Measurements from ENCODE around the gene CASP6. TPM values are rescaled to one million over a fixed set of nuclear protein-coding genes. Genes with fewer than 3 reads are reported as not detected.
A peak's percentile ranks its signal among the peaks of the same experiment; 100 is the strongest.

The CASP6 gene
- 25.0 and 27.0 TPM in 2 replicates for total RNA-seq (2014; rRNA removed; shearing (Covaris generic))

- Histone ChIP-seq H3K36me3 (no peaks in the 10 kb centered on the region; the same call in 1 of the 2 replicates), H3K27ac (peak within 1 kb of the TSS; percentile 64), H3K4me1 (peaks cover 5% of the 10 kb centered on the region; the same call in 1 of the 2 replicates), H3K4me3 (peak within 1 kb of the TSS; percentile 73), H3K27me3 (no peaks in the 10 kb centered on the region), H3K9me3 (replicated peaks) (no peaks in the 10 kb centered on the region)
- peak; percentile 78 to 83 for DNase-seq
These were observed at the start of gene CASP6 for GRCh38 chr4:109702950-109703663. CASP6 (minus strand) TSS chr4:109703445; CDS start chr4:109703395, 50 bp downstream.

- DNase-seq = peak in 1 of 2 experiments; percentile 24
- Histone ChIP-seq H3K27ac (no peak overlapping the region), H3K4me1 (no peaks in the 10 kb centered on the region), H3K36me3 (no peaks in the 10 kb centered on the region), H3K4me3 (no peak overlapping the region), H3K9me3 (replicated peaks) (no peaks in the 10 kb centered on the region), H3K27me3 (no peaks in the 10 kb centered on the region)
These were observed 49.3 kb upstream of the CASP6 start for GRCh38 chr4:109752525-109752924.

- H3K4me3 ChIP-seq = no peak overlapping the region
- H3K36me3 ChIP-seq = no peaks in the 10 kb centered on the region
- no peaks in the 10 kb centered on the region for H3K4me1 ChIP-seq
- DNase-seq = no peak
- no peaks in the 10 kb centered on the region for H3K9me3 ChIP-seq (replicated peaks)
- no peak overlapping the region for H3K27ac ChIP-seq
- no peaks in the 10 kb centered on the region for H3K27me3 ChIP-seq
These were observed 48.6 kb upstream of the CASP6 start for GRCh38 chr4:109751852-109752251.

GRCh38 chr4:109750652-109751244 lies 47.5 kb upstream of the CASP6 start:
- H3K9me3 ChIP-seq (replicated peaks) = no peaks in the 10 kb centered on the region
- H3K36me3 ChIP-seq = no peaks in the 10 kb centered on the region

GRCh38 chr4:109749388-109750082 lies 46.3 kb upstream of the CASP6 start:
- Histone ChIP-seq H3K27me3 (no peaks in the 10 kb centered on the region), H3K27ac (no peak overlapping the region), H3K9me3 (replicated peaks) (no peaks in the 10 kb centered on the region), H3K36me3 (no peaks in the 10 kb centered on the region), H3K4me3 (no peak overlapping the region), H3K4me1 (no peaks in the 10 kb centered on the region)
- DNase-seq = no peak

More at GRCh38 chr4:109750652-109751244, 47.5 kb upstream of the CASP6 start:
- Histone ChIP-seq H3K27me3 (no peaks in the 10 kb centered on the region), H3K4me1 (no peaks in the 10 kb centered on the region), H3K4me3 (no peak overlapping the region), H3K27ac (no peak overlapping the region)
- no peak for DNase-seq

GRCh38 chr4:109748114-109748513 lies 44.9 kb upstream of the CASP6 start:
- no peaks in the 10 kb centered on the region for H3K36me3 ChIP-seq
- H3K4me1 ChIP-seq = no peaks in the 10 kb centered on the region
- DNase-seq = no peak
- H3K9me3 ChIP-seq (replicated peaks) = no peaks in the 10 kb centered on the region
- H3K4me3 ChIP-seq = no peak overlapping the region
- H3K27ac ChIP-seq = no peak overlapping the region
- no peaks in the 10 kb centered on the region for H3K27me3 ChIP-seq

GRCh38 chr4:109746728-109747127 lies 43.5 kb upstream of the CASP6 start:
- DNase-seq = no peak
- H3K27me3 ChIP-seq = no peaks in the 10 kb centered on the region
- no peak overlapping the region for H3K4me3 ChIP-seq
- H3K4me1 ChIP-seq = no peaks in the 10 kb centered on the region
- H3K9me3 ChIP-seq (replicated peaks) = no peaks in the 10 kb centered on the region
- H3K36me3 ChIP-seq = no peaks in the 10 kb centered on the region
- no peak overlapping the region for H3K27ac ChIP-seq

- DNase-seq = no peak
- Histone ChIP-seq H3K36me3 (no peaks in the 10 kb centered on the region), H3K9me3 (replicated peaks) (no peaks in the 10 kb centered on the region), H3K4me1 (no peaks in the 10 kb centered on the region), H3K4me3 (no peak overlapping the region), H3K27ac (no peak overlapping the region), H3K27me3 (no peaks in the 10 kb centered on the region)
These were observed 42.6 kb upstream of the CASP6 start for GRCh38 chr4:109745830-109746229.

- Histone ChIP-seq H3K36me3 (no peaks in the 10 kb centered on the region), H3K4me3 (no peak overlapping the region), H3K9me3 (replicated peaks) (no peaks in the 10 kb centered on the region), H3K4me1 (no peaks in the 10 kb centered on the region), H3K27ac (no peak overlapping the region), H3K27me3 (no peaks in the 10 kb centered on the region)
- DNase-seq = no peak
These were observed 36.3 kb upstream of the CASP6 start for GRCh38 chr4:109739547-109739946.

GRCh38 chr4:109738104-109738872 lies 35.0 kb upstream of the CASP6 start:
- Histone ChIP-seq H3K27me3 (no peaks in the 10 kb centered on the region), H3K4me1 (no peaks in the 10 kb centered on the region), H3K9me3 (replicated peaks) (no peaks in the 10 kb centered on the region), H3K27ac (no peak overlapping the region), H3K36me3 (no peaks in the 10 kb centered on the region), H3K4me3 (no peak overlapping the region)
- no peak for DNase-seq

GRCh38 chr4:109735566-109736365 lies 32.5 kb upstream of the CASP6 start:
- no peaks in the 10 kb centered on the region for H3K9me3 ChIP-seq (replicated peaks)
- DNase-seq = no peak
- H3K27me3 ChIP-seq = no peaks in the 10 kb centered on the region
- no peak overlapping the region for H3K27ac ChIP-seq
- H3K36me3 ChIP-seq = no peaks in the 10 kb centered on the region
- H3K4me1 ChIP-seq = 0 out of 2 replicates have a peak, but pooled peaks cover 7% of the 10 kb centered on the region
- H3K4me3 ChIP-seq = no peak overlapping the region

GRCh38 chr4:109733728-109734127 lies 30.5 kb upstream of the CASP6 start:
- Histone ChIP-seq H3K36me3 (no peaks in the 10 kb centered on the region), H3K4me1 (0 out of 2 replicates have a peak, but pooled peaks cover 7% of the 10 kb centered on the region), H3K9me3 (replicated peaks) (no peaks in the 10 kb centered on the region), H3K27ac (no peak overlapping the region), H3K27me3 (no peaks in the 10 kb centered on the region), H3K4me3 (no peak overlapping the region)
- no peak for DNase-seq

GRCh38 chr4:109730619-109731545 lies 27.6 kb upstream of the CASP6 start:
- no peak for DNase-seq
- H3K4me1 ChIP-seq = 0 out of 2 replicates have a peak, but pooled peaks cover 7% of the 10 kb centered on the region
- H3K9me3 ChIP-seq (replicated peaks) = no peaks in the 10 kb centered on the region
- H3K36me3 ChIP-seq = no peaks in the 10 kb centered on the region
- peak overlapping the region; percentile 63 for H3K27ac ChIP-seq
- H3K27me3 ChIP-seq = no peaks in the 10 kb centered on the region
- H3K4me3 ChIP-seq = peak overlapping the region; percentile 98

Data from SJCRH30 (cell line).